ENCODE results near the gene DTNA. TPM values are rescaled to one million over a fixed set of nuclear protein-coding genes. Genes with fewer than 3 reads are reported as not detected.

Gene DTNA
- total RNA-seq, 4 donors from 2014 or later = 6.7 to 30.5 (median 9.5) TPM

- Histone ChIP-seq H3K9me3 (no peaks in the 10 kb centered on the region), H3K36me3 (no peaks in the 10 kb centered on the region), H3K27me3 (no peaks in the 10 kb centered on the region), H3K4me1 (peaks cover 0 to 5% (median 0%) of the 10 kb centered on the region in 4 donors), H3K4me3 (no peak overlapping the region), H3K27ac (peak overlapping the region in 1 of 4 donors; percentile 43)
- TF ChIP-seq CTCF (IDR thresholded peaks at IDR 0.05) (no peak), POLR2A (IDR thresholded peaks at IDR 0.05) (no peak)
- peak in 1 of 3 donors; percentile 54 for DNase-seq
Measured at GRCh38 chr18:34773961-34774766, 64.1 kb downstream of the DTNA start.

GRCh38 chr18:34775461-34775860, 65.4 kb downstream of the DTNA start:
- H3K36me3 ChIP-seq = no peaks in the 10 kb centered on the region
- H3K9me3 ChIP-seq = no peaks in the 10 kb centered on the region
- no peaks in the 10 kb centered on the region for H3K27me3 ChIP-seq
- no peak for TF ChIP-seq CTCF (IDR thresholded peaks at IDR 0.05)
- no peak for TF ChIP-seq POLR2A (IDR thresholded peaks at IDR 0.05)
- H3K27ac ChIP-seq = no peak overlapping the region
- no peak overlapping the region for H3K4me3 ChIP-seq
- peaks cover 0 to 5% (median 0%) of the 10 kb centered on the region in 4 donors for H3K4me1 ChIP-seq
- DNase-seq = no peak

- Histone ChIP-seq H3K4me1 (no peaks in the 10 kb centered on the region), H3K9me3 (no peaks in the 10 kb centered on the region), H3K4me3 (no peak overlapping the region), H3K36me3 (no peaks in the 10 kb centered on the region), H3K27ac (no peak overlapping the region), H3K27me3 (no peaks in the 10 kb centered on the region)
- DNase-seq = no peak
- TF ChIP-seq POLR2A (IDR thresholded peaks at IDR 0.05) (no peak), CTCF (IDR thresholded peaks at IDR 0.05) (no peak)
Measured at GRCh38 chr18:34779112-34779511, 69.0 kb downstream of the DTNA start.

- Histone ChIP-seq H3K27ac (no peak overlapping the region), H3K4me1 (no peaks in the 10 kb centered on the region), H3K36me3 (no peaks in the 10 kb centered on the region), H3K9me3 (no peaks in the 10 kb centered on the region), H3K4me3 (no peak overlapping the region), H3K27me3 (no peaks in the 10 kb centered on the region)
- TF ChIP-seq POLR2A (IDR thresholded peaks at IDR 0.05) (no peak), CTCF (IDR thresholded peaks at IDR 0.05) (no peak)
- no peak for DNase-seq
Measured at GRCh38 chr18:34780856-34781255, 70.8 kb downstream of the DTNA start.

GRCh38 chr18:34783501-34783900, 73.4 kb downstream of the DTNA start:
- Histone ChIP-seq H3K27ac (no peak overlapping the region), H3K27me3 (no peaks in the 10 kb centered on the region), H3K4me3 (no peak overlapping the region), H3K9me3 (no peaks in the 10 kb centered on the region), H3K36me3 (no peaks in the 10 kb centered on the region), H3K4me1 (no peaks in the 10 kb centered on the region)
- no peak for TF ChIP-seq POLR2A (IDR thresholded peaks at IDR 0.05)
- TF ChIP-seq CTCF (IDR thresholded peaks at IDR 0.05) = no peak
- DNase-seq = no peak

Data from Peyer's patch (tissue), 4 donors.